Transverse colon (tissue), 4 donors: Measurements from ENCODE around the gene EFEMP2. TPM values are rescaled to one million over a fixed set of nuclear protein-coding genes. Genes with fewer than 3 reads are reported as not detected.
"Not testable (repeated sequence)": the region's sequence is repeated elsewhere in the genome, so short reads cannot be mapped to it uniquely, and the experiment has no call there.

Experiments
- DNase-seq: peaks from one replicate; pipeline ENCODE4 v3.0.0-alpha.2; 2019
- H3K27ac ChIP-seq, 4 donors: fragments of 200-600 bp; sonication (generic); 2 replicates each; pipeline ENCODE4 v1.5.1; 2016 to 2018; ENCODE audit warnings: inconsistent platforms in 4 of 4
- H3K27me3 ChIP-seq: fragments of 200-600 bp; sonication (generic); 2 replicates; pipeline ENCODE4 v1.5.1; 2017; ENCODE audit warnings: inconsistent platforms
- H3K36me3 ChIP-seq, 4 donors: fragments of 200-600 bp; sonication (generic); 2 replicates each; pipeline ENCODE4 v1.5.1; 2017 to 2019; ENCODE audit warnings: inconsistent platforms in 4 of 4
- H3K4me1 ChIP-seq, 4 donors: fragments of 200-600 bp; sonication (generic); 2 replicates each; pipeline ENCODE4 v1.5.1; 2017 to 2020; ENCODE audit warnings: inconsistent platforms in 4 of 4
- H3K4me3 ChIP-seq, 4 donors: fragments of 200-600 bp; sonication (generic); 1 replicate in 1 of 4; 2 replicates in 3 of 4; pipeline versions ENCODE4 v1.5.1 to v1.6.1; 2017 to 2019; ENCODE audit warnings: inconsistent platforms in 4 of 4
- H3K9me3 ChIP-seq, 2 donors: fragments of 200-600 bp; sonication (generic); 2 replicates each; pipeline ENCODE4 v1.5.1; 2017 to 2019; ENCODE audit warnings: inconsistent platforms in 2 of 2
- EP300 ChIP-seq: sonication (generic); formaldehyde crosslinking; IDR thresholded peaks from one replicate; pipeline ENCODE4 v1.6.1; 2017; ENCODE audit warnings: antibody characterized with exemption, low read depth
- POLR2A ChIP-seq: fragments of 450-650 bp; IDR thresholded peaks from one replicate; pipeline ENCODE4 v1.6.1; 2016; ENCODE audit warnings: antibody characterized with exemption, mild to moderate bottlenecking, moderate library complexity
- POLR2AphosphoS5 ChIP-seq, 3 donors: sonication (generic); formaldehyde crosslinking; IDR thresholded peaks; one replicate each; pipeline ENCODE4 v1.6.1; 2016; ENCODE audit warnings: antibody characterized with exemption in 3 of 3
- WGBS, 2 donors: methylation state at CpG; one replicate each; pipeline ENCODE4 v1.1.5; 2018; ENCODE audit warnings: low coverage in 1 of 2; 5-methylcytosine and 5-hydroxymethylcytosine counted together
- in situ Hi-C, 4 donors: fragments of 200-750 bp; cut with MboI; loops; one replicate each; pipeline versions ENCODE4 v1.15.0 to v1.15.1; 2017; ENCODE audit warnings: low sequenced_read_pairs in 3 of 4, low pct_ligation_motif_present in 1 of 4, low pct_unique_long_range_greater_than_20kb in 1 of 4
- intact Hi-C: fragments of 100-400 bp; cut with DNase I; formaldehyde crosslinking; loops from one replicate; pipeline ENCODE4 v1.15.1; 2023; ENCODE audit warnings: low total_unique reads
- total RNA-seq, 4 donors: library from RNA; depleted of rRNA; stranded (reverse); fragments of >200 nt; gene quantifications; one replicate each; pipeline ENCODE4 v1.1.0, GENCODE V29; 2016
- TF ChIP-seq, protein P1 (sequence below), 5 experiments: fragments of 200-600 bp in 3 of 5; fragments of 450-650 bp in 2 of 5; sonication (generic) in 3 of 5; IDR thresholded peaks; 1 replicate in 2 of 5; 2 replicates in 3 of 5; pipeline ENCODE4 v1.5.1; 2016 to 2017; ENCODE audit warnings: antibody characterized with exemption in 5 of 5, inconsistent platforms in 3 of 5, mild to moderate bottlenecking in 2 of 5, moderate library complexity in 1 of 5

Gene EFEMP2
- total RNA-seq, 4 donors from 2014 or later: 15.2 to 34.4 (median 25.1) TPM

DNA sequence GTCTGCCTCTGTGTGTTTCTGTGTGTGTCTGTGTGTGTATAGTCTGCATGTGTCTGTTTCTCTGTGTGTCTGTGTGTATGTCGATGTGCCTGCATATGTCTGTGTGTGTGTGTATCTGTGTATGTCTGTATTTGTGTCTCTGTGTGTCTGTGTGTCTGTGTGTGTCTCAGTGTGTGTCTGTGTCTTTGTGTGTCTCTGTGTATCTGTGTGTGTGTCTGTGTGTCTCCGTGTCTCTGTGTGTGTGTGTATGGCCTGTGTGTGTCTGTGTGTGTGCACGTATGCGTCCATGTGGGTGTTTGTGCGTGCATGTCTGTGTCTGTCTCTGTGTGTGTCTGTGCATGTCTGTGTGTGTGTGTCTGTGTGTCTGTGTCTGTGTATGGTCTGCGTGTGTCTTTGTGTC lies 38.4 kb downstream of the EFEMP2 start:
- Histone ChIP-seq H3K9me3 (no peaks in the 10 kb centered on the region), H3K4me1 (peaks cover 6 to 16% (median 11%) of the 10 kb centered on the region in 4 donors), H3K27ac (no peak overlapping the region), H3K36me3 (no peaks in the 10 kb centered on the region), H3K27me3 (no peaks in the 10 kb centered on the region), H3K4me3 (peak overlapping the region in 3 of 4 donors; percentile 36 to 61 (median 52))
- no peak for DNase-seq
- intact Hi-C loops: no loop called here
- no peak for TF ChIP-seq EP300
- no peak for TF ChIP-seq POLR2AphosphoS5 (IDR thresholded peaks at IDR 0.05)
- no peak for TF ChIP-seq POLR2A
- in situ Hi-C loops: no loop called here
- 30% methylated on average over 6 of the region's 6 CpGs; no CpG with 5 or more reads in 1 of the 2 donors for WGBS, 2 donors

DNA sequence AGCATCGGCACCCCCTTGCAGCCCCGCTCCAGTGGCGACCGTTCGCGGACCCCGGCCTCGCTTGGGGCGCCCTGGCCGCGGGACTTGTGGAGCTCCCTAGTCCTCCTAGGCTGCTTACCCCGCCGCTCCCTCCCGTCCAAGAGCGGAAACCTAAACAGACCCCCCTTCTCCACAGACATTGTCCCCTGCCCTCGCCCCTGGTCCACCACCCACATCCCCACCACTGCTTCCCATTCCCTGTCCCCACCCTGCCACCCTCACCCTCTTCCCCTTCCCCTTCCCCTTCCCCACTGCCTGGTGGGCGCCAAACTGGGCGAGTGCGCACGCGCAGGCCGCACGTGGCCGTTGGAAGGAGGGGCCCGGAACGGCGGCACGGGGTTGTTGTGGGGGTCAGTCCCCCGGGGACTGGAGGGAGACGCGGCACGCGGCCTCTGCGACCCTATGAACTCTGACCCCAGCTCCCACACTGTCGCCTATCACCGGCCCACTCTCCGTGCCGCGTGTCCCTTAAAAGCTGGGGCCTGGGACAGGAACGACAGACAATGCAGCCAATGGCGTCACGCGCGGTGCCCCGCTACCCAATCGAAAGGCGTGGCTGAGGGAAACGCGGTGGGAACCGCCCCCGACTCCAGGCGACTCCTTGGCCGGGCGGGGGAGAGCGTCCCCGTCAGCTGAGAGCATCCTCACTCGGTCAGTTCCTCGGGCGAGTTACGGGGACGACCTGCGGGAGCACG lies 39.1 kb downstream of the EFEMP2 start, which contains the start of gene SNX32:
Gene SNX32 (plus strand): TSS at position 667 of the 734 bp plus-strand sequence. CDS start 103 bp downstream, outside the sequence.
- Histone ChIP-seq H3K9me3 (no peaks in the 10 kb centered on the region), H3K27ac (peak within 1 kb of the TSS; percentile 36 to 66 (median 44)), H3K27me3 (no peaks in the 10 kb centered on the region), H3K4me1 (peaks cover 6 to 16% (median 11%) of the 10 kb centered on the region in 4 donors), H3K36me3 (no peaks in the 10 kb centered on the region), H3K4me3 (peak within 1 kb of the TSS; percentile 36 to 61 (median 48))
- WGBS, 2 donors: 0 to 6% methylated on average over 5 to 60 of the region's 63 CpGs
- intact Hi-C loops: no loop called here
- TF ChIP-seq EP300 (no peak), POLR2A (no peak), POLR2AphosphoS5 (IDR thresholded peaks at IDR 0.05) (no peak)
- TF ChIP-seq, protein P1, sequence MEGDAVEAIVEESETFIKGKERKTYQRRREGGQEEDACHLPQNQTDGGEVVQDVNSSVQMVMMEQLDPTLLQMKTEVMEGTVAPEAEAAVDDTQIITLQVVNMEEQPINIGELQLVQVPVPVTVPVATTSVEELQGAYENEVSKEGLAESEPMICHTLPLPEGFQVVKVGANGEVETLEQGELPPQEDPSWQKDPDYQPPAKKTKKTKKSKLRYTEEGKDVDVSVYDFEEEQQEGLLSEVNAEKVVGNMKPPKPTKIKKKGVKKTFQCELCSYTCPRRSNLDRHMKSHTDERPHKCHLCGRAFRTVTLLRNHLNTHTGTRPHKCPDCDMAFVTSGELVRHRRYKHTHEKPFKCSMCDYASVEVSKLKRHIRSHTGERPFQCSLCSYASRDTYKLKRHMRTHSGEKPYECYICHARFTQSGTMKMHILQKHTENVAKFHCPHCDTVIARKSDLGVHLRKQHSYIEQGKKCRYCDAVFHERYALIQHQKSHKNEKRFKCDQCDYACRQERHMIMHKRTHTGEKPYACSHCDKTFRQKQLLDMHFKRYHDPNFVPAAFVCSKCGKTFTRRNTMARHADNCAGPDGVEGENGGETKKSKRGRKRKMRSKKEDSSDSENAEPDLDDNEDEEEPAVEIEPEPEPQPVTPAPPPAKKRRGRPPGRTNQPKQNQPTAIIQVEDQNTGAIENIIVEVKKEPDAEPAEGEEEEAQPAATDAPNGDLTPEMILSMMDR (IDR thresholded peaks at IDR 0.05): no peak
- peak; percentile 97 for DNase-seq
- in situ Hi-C loops: no loop called here

DNA sequence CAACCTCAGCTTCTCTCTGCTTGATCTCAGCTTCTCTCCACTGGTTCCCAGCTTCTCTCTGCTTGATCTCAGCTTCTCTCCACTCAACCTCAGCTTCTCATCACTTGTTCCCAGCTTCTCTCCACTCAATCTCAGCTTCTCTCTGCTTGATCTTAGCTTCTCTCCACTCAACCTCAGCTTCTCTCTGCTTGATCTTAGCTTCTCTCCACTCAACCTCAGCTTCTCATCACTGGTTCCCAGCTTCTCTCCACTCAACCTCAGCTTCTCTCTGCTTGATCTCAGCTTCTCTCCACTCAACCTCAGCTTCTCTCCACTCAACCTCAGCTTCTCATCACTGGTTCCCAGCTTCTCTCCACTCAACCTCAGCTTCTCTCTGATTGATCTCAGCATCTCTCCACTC lies 40.4 kb downstream of the EFEMP2 start:
- H3K4me3 ChIP-seq, H3K36me3 ChIP-seq, DNase-seq, H3K27me3 ChIP-seq, in situ Hi-C loops, H3K27ac ChIP-seq, intact Hi-C loops, H3K9me3 ChIP-seq: not testable (repeated sequence)
- H3K4me1 ChIP-seq: peaks cover 6 to 28% (median 15%) of the 10 kb centered on the region in 4 donors

DNA sequence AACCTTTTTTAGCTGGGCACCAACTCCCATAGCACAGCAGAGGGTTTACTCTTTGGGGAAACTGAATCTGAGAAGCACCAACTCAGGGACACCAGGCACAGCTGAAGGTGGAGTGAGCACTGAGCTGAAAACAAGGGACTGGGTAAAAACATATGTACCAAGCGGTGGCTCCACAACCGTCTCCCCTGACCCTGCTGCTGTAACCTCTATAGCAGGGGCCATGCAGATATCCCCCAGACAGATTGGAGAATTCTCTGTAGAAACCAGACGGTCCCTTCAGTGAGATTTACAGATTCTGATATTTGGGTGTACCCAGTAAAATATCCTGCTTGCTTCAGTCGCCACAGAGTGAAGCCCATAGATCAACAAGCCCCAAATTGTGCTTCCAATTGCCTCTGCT lies 43.1 kb downstream of the EFEMP2 start:
- intact Hi-C loops (no loop called here), in situ Hi-C loops (loop anchor here in 1 of 4 donors (10.0 kb wide), 1 partner anchor 115 kb away; the partner anchor contains the start of gene KAT5)
- no peak for DNase-seq
- Histone ChIP-seq H3K36me3 (no peaks in the 10 kb centered on the region), H3K9me3 (no peaks in the 10 kb centered on the region), H3K4me3 (no peak overlapping the region), H3K4me1 (peaks cover 5 to 25% (median 14%) of the 10 kb centered on the region in 4 donors), H3K27ac (no peak overlapping the region), H3K27me3 (no peaks in the 10 kb centered on the region)
- no peak for TF ChIP-seq POLR2A
- TF ChIP-seq POLR2AphosphoS5 (IDR thresholded peaks at IDR 0.05): no peak
- TF ChIP-seq, protein P1 (IDR thresholded peaks at IDR 0.05): no peak
- TF ChIP-seq EP300: no peak
- WGBS, 2 donors: 40 to 77% methylated on average over 1 to 4 of the region's 4 CpGs

DNA sequence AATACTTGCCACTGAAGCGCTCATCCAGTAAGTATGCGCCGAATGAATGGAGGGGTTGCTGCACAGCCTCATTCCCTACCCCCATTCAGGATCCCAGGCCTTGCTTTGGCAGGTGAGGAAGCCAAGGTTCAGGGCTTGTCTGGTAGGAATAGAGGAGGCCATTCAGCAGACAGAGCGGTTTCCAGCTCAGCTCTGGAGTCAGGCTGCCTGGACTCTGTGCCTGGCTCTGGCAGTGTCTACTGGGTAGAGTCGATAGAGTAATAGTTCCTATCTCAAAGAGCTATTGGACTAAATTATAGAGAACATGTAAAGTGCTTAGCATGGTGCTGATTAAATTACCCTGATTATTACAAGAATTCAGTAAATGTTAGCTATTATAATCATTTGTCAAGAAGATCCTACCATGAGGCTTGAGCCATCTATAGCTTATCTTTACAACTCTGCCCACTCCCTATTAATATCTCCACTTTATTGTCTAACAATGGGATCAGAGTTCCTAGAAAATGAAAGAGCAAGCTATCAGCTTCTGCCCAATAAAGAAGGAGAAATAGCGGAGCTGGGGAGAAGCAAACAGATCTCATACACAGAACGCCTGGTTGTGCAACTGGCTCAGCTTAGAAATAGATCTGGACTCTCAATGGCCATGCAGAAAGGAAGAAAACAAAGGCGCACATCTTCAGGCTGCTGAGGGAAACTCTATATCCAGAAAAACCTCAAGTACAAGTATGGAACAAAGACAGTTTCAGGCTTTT lies 45.4 kb downstream of the EFEMP2 start:
- no peak overlapping the region for H3K27ac ChIP-seq
- WGBS, 2 donors: 50 to 64% methylated on average over 5 to 8 of the region's 8 CpGs
- intact Hi-C loops (no loop called here), in situ Hi-C loops (loop anchor here in 1 of 4 donors (10.0 kb wide), 1 partner anchor 112 kb away; the partner anchor contains the start of gene KAT5)
- H3K27me3 ChIP-seq: no peaks in the 10 kb centered on the region
- no peaks in the 10 kb centered on the region for H3K9me3 ChIP-seq
- H3K36me3 ChIP-seq: no peaks in the 10 kb centered on the region
- TF ChIP-seq EP300 (no peak), POLR2AphosphoS5 (IDR thresholded peaks at IDR 0.05) (no peak), POLR2A (no peak)
- TF ChIP-seq, protein P1 (IDR thresholded peaks at IDR 0.05): no peak
- peaks cover 0 to 27% (median 13%) of the 10 kb centered on the region in 4 donors for H3K4me1 ChIP-seq
- H3K4me3 ChIP-seq: no peak overlapping the region
- DNase-seq: no peak
